Retinal pigment epithelial cell (primary cell): ENCODE measurements around the gene RFX2.

Experiments
- DNase-seq: peaks from one replicate; pipeline ENCODE4 v3.0.0-alpha.2; 2010; ENCODE audit warnings: low read depth
- H3K4me3 ChIP-seq: 2 replicates; pipeline ENCODE4 v1.5.1; 2011; ENCODE audit warnings: mild to moderate bottlenecking, low read length, control low read depth, moderate library complexity
- TF ChIP-seq, protein P1 (sequence below): conservative IDR thresholded peaks from 2 replicates; pipeline ENCODE4 v1.5.1; 2011; ENCODE audit warnings: low read depth, low read length, control low read depth, inconsistent platforms

Gene RFX2

DNA sequence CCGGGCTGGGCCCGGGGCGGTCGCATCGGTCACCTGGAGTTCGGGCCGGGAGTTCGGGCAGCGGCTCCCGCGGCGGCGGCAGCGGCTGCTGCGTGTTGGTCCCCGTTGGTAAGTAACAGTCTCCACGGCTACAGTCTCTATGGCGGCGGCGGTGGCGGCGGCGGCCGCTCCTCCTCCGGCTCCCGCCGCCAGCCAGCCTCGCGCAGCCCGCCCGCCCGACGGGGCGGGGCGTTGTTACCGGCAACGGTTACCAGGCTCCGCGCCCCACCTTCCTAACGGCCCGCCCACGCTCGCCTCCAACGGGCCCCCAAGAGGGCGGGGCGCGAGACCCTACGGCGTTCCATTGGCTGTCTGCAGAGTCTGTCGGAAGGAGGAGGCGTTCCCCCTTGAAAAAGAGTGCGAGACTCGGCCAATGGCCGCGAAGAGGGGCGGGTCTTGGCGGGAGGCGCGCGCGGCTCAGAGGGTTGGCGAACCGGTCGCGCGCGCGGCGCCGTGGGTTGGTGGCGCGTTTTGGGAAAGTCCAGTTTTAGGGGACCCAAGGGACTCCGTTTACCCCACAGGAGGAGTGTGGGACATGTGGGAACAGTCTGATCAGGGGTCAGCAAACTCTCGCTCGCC lies at the start of gene RFX2:
TSS of gene RFX2 (minus strand) at position 141 of the 618 bp plus-strand sequence. CDS start 63,004 bp downstream, outside the sequence.
- H3K4me3 ChIP-seq: peak within 1 kb of the TSS; percentile 77
- TF ChIP-seq, protein P1, sequence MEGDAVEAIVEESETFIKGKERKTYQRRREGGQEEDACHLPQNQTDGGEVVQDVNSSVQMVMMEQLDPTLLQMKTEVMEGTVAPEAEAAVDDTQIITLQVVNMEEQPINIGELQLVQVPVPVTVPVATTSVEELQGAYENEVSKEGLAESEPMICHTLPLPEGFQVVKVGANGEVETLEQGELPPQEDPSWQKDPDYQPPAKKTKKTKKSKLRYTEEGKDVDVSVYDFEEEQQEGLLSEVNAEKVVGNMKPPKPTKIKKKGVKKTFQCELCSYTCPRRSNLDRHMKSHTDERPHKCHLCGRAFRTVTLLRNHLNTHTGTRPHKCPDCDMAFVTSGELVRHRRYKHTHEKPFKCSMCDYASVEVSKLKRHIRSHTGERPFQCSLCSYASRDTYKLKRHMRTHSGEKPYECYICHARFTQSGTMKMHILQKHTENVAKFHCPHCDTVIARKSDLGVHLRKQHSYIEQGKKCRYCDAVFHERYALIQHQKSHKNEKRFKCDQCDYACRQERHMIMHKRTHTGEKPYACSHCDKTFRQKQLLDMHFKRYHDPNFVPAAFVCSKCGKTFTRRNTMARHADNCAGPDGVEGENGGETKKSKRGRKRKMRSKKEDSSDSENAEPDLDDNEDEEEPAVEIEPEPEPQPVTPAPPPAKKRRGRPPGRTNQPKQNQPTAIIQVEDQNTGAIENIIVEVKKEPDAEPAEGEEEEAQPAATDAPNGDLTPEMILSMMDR: no peak
- peak; percentile 94 for DNase-seq

DNA sequence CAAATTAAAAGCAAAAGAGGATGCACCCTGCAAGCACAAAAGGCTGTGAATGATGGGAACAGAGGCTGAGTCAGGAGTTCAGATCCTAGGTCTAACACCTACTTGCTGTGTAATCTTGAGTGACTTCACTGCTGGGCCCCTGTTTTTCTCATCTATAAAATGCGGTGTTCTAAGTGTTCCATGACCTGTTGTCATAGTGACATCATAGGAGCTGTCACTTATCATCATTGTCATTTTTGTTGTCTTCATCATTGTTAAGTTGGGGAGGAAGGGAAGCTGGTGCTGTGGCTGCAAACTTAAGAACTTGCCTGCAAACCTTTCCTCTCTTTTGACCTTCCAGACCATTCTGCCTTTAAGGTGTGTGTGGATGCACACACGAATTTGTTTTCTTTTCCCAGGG lies 45.7 kb upstream of the RFX2 start:
- no peak overlapping the region for H3K4me3 ChIP-seq
- TF ChIP-seq, protein P1: no peak
- no peak for DNase-seq

DNA sequence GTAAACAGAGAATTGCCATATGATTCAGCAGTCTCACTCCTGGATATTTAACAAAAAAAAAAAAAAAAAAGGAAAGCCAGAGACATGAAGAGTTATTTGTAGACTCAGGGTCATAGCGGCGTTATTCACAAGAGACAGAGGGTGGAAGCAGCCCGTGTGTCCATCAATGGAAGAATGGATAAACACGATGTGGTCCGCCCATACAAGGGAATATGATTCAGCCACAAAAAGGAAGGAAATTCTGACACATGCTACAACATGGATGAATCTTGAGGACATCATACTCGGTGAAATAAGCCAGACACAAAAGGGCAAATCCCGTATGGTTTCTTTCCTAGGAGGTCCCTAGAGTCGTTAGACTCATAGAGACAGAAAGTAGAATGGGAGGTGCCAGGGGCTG lies 40.0 kb upstream of the RFX2 start:
- no peak for DNase-seq
- H3K4me3 ChIP-seq: no peak overlapping the region
- TF ChIP-seq, protein P1: no peak

DNA sequence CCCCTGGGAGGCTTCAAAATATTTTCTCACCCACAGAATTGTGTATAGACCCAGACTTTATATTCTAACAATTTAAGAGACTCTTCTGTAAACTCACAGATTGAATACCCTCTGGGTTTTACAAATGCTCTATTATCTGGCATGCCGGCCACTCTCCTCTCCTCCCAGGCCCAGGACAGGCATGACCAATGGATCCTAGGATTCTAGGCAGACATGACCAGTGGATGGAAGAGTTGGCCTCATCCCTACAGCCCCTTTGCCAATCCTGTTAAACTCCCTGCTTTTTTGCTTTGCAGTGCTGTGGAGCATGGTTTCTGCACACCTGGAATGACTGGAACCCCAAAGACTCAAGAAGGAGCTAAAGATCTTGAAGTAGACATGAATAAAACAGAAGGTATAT lies 30.9 kb upstream of the RFX2 start:
- no peak overlapping the region for H3K4me3 ChIP-seq
- TF ChIP-seq, protein P1: no peak
- DNase-seq: no peak

DNA sequence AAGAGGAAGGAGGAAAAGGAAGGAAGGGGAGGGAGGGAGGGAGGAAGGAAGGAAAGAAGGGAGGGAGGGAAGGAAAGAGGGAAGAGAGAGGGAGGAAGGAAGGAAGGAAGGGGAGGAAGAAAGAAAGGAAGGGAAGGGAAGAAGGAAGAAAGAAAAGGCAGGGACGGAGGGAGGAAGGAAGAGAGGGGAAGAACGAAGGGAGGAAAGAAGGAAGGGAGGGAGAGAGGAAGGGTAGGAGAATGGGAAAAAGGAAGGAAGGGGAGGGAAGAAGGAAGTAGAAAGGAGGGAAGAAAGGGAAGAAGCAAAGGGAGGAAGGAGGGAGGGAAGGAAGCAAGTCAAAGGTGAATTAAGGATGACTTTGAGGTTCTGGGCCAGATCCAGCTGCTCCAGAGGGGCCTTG lies 28.2 kb upstream of the RFX2 start:
- DNase-seq: no peak
- TF ChIP-seq, protein P1: no peak
- H3K4me3 ChIP-seq: no peak overlapping the region

DNA sequence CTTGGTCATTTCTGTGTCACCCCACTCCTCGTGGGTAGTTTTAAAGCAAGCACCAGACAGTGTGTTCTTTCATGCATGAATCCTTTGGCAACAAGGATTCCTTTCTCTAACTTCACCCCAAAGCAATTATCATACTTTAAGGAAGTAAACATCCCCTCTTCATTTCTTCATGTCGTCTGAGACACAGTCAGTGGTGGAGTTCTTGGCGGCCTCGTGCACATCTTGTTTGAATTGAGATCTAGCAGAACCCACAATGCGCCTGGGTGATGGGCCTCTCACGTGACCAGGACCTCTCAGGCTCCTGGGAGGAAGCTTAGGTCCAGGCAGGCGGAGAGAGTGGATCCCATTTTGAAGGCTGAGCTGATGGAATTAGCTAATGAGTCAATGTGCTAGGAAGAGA lies 27.8 kb upstream of the RFX2 start:
- no peak overlapping the region for H3K4me3 ChIP-seq
- DNase-seq: no peak
- TF ChIP-seq, protein P1: no peak

DNA sequence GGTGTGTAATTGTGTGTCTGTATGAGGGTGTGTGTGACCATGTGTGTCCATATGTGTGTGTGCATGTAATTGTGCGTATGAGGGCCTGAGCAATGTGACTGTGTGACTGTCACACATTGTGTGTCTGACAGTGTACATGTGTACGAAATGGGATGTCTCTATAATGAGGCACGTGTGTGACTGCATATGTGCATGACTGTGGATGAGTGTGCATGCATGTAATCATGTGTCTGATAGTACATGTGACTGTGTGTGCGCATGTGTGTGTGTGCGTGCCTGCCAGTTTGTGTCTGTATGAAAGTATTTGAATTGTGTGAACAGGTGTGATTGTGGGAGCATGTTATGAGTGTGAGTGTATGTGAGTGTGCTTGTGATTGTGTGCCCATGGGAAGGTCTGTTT lies 22.9 kb upstream of the RFX2 start:
- DNase-seq: no peak
- TF ChIP-seq, protein P1: no peak
- H3K4me3 ChIP-seq: no peak overlapping the region
